Fibroblast of villous mesenchyme (primary cell): ENCODE results near the gene SLC7A5. TPM values are rescaled to one million over a fixed set of nuclear protein-coding genes. Genes with fewer than 3 reads are reported as not detected.

Source experiments
- DNase-seq: peaks from one replicate; pipeline ENCODE4 v3.0.0-alpha.2; 2010; ENCODE audit warnings: low read depth
- H3K4me3 ChIP-seq: 2 replicates; pipeline ENCODE4 v1.5.1; 2011; ENCODE audit warnings: low read depth, mild to moderate bottlenecking, low read length
- total RNA-seq: library from RNA; depleted of rRNA; stranded (reverse); fragments of >200 nt; gene quantifications from 2 replicates; pipeline ENCODE4 v1.2.3, GENCODE V29; 2012
- TF ChIP-seq, protein P1 (sequence below): IDR thresholded peaks from 2 replicates; pipeline ENCODE4 v1.5.1; 2012; ENCODE audit warnings: low read depth, mild to moderate bottlenecking, low read length; ENCODE audit not compliant: insufficient read depth

Gene SLC7A5
- total RNA-seq, 1 donor = 27.6 TPM

DNA sequence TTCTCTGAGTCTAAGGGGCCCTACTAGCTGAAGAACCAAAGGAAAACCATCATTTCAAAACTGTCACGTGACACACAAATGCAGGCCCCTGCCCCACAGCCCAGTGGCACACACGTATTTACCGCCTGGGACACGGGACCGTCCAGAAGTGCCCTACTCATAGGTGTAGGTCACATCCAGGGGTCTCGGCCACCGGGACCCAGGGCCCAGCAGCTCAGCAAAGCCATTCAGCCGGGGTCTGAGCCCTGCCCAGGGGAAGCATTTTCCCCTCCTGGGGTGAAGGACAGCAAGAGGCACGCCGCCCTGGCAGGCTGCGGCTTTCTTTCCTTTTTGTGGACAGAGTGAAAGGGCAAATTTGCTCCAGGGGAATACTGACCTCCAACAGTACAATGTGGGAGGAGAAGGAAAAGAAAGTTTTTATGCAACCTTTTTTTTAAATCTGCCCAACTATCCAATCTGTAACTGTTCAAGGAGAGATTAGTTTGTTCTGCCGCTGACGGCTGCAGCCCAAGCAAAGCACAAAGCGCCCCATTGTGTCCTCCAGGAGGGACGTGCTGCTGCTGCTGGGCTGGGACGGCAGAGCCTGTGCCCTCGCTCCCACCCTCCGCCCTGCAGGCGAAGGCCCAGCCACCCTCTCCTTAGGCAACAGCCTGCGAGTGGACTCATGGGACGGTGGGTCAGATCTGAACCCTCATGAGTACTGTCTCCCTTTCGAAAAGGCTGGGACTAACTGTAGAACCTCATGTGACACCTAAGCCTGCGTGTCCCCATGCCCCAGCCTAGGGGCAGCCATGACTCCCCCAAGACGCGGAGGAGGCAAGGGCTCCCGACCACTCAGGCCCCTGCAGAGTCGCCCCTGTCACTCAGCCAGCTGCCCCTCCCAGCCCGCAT, 21.3 kb downstream of the SLC7A5 start:
- TF ChIP-seq, protein P1, sequence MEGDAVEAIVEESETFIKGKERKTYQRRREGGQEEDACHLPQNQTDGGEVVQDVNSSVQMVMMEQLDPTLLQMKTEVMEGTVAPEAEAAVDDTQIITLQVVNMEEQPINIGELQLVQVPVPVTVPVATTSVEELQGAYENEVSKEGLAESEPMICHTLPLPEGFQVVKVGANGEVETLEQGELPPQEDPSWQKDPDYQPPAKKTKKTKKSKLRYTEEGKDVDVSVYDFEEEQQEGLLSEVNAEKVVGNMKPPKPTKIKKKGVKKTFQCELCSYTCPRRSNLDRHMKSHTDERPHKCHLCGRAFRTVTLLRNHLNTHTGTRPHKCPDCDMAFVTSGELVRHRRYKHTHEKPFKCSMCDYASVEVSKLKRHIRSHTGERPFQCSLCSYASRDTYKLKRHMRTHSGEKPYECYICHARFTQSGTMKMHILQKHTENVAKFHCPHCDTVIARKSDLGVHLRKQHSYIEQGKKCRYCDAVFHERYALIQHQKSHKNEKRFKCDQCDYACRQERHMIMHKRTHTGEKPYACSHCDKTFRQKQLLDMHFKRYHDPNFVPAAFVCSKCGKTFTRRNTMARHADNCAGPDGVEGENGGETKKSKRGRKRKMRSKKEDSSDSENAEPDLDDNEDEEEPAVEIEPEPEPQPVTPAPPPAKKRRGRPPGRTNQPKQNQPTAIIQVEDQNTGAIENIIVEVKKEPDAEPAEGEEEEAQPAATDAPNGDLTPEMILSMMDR = no peak
- no peak for DNase-seq
- H3K4me3 ChIP-seq = no peak overlapping the region

- TF ChIP-seq, protein P1 = no peak
- no peak for DNase-seq
- no peak overlapping the region for H3K4me3 ChIP-seq
Measured at GRCh38 chr16:87847467-87847784, 21.9 kb downstream of the SLC7A5 start.

DNA sequence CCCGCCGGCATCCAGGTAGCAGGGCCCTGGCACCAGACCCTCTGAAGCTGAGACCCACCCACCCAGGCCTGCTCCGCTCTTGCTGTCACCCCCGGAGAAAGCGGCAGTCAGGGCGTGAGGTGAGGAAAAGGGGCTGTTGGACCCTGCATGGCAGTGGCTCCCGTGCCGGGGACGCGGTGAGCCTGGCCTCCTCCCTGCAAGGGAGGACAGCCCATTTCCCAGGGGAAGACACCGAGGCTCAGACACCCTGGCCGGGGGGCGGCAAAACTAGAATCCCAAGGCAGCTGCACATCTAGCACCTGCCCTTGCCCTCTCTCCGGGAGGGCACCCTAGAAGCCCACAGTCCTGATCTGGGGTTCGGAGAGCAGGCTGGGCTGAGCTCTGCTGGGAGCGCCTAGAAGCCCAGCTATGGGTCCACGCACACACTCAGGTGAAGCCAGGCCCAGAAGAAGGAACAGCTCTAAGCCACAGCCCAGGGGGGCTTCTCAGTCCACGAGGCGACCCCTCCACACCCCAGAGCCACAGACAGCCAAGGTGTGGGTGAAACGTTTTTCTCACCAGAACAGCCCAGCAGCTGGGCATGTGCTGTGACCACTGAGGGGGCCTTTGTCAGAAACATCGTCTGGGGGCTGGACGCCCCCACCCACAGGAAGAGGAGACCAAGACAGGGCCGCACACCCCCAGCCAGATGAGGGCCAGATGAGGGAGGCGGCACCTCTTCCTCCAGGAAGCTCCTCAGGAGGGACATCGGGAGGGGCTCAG, 22.4 kb downstream of the SLC7A5 start:
- H3K4me3 ChIP-seq = no peak overlapping the region
- TF ChIP-seq, protein P1 = no peak
- DNase-seq = no peak

- no peak overlapping the region for H3K4me3 ChIP-seq
- DNase-seq = no peak
- TF ChIP-seq, protein P1 = no peak
Measured at GRCh38 chr16:87845807-87846619, 23.3 kb downstream of the SLC7A5 start.

DNA sequence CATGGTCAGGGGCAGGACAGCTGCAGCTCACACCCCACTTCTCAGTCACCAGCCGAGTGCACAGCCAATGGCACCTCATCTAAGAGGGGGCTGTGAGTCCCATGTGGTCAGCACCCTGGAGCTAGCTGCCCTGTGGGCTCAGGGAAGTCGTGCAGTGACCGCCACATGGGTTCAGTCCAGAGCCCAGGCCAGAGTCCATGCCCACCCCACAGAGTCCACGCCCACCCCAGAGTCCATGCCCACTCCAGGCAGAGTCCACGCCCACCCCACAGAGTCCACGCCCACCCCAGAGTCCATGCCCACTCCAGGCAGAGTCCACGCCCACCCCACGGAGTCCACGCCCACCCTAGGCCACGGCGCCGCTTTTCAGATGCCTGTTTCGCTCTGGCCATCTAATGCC, 24.1 kb downstream of the SLC7A5 start:
- TF ChIP-seq, protein P1 = no peak
- DNase-seq = no peak
- H3K4me3 ChIP-seq = no peak overlapping the region

DNA sequence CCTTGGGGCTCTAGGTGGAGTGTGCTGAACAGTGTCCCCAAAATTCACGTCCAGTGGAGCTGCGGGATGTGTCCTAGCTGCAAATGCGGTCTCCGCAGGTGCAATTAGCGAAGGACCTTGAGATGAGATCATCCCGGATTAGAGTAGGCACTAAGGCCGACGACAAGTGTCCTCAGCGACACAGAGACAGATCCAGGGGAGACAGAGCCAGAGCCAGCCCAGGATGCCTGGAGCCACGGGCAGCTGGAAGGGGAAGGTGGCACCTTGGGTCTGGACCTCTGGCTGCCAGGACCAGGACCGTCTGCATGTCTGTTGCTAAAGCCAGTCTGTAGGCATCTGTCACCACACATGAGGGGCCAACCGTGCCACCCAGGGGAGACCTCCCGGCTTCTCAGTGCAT, 24.5 kb downstream of the SLC7A5 start:
- TF ChIP-seq, protein P1 = no peak
- DNase-seq = no peak
- H3K4me3 ChIP-seq = no peak overlapping the region
